A673 (cell line): ENCODE results near the gene ATG4A.

ENCODE experiments used
- EZH2 ChIP-seq: fragments of 200-600 bp; sonication (generic); IDR thresholded peaks from 2 replicates; pipeline ENCODE4 v1.6.1; 2017; ENCODE audit warnings: borderline replicate concordance, low read depth, mild to moderate bottlenecking, mixed read lengths, antibody characterized with exemption, low read length; ENCODE audit not compliant: poor library complexity, severe bottlenecking
- TF ChIP-seq, protein P1 (sequence below): fragments of 300-800, 200-600 bp; sonication (generic); conservative IDR thresholded peaks from 2 replicates; pipeline ENCODE4 v1.5.1; 2017; ENCODE audit warnings: low read depth, mild to moderate bottlenecking, antibody characterized with exemption, low read length, moderate library complexity, mixed read lengths

DNA sequence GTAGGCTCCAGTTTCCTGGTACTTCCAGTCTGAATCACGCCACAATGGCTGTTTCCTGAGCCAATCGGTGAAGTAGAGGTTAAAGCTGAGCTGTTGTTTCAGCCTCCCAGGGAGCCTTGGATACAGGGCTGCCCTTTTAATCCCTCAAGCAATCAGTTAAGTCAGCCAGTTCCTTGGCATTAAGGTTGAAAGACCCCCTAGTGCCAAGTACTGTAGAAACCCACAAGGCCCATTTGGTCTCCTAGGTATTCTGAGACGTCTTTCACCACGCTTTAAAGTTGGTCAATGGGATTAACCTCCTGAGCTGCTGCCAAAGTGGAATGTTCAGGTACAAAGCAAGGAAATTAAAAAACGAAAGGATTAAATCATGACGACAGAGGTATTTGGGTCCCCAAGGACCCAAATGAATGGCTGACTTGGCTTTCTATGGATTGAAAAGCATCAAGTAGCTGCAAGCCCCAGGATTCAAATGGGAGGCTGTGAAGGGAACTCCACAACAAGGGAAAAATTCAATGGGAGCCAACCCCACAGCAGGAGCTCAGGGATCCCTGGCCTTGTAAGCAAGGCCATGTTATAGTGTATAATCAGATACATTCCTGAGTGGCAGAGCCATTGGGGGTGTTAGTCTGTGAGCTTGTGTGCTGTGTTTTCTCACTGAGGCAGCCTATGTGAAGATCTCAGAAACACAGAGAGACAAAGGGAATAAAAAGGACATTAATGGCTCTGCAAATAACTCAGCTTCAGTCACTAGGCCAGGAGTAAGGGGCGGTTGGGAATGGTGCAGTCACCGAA is 86.0 kb downstream of the ATG4A start:
- TF ChIP-seq, protein P1, sequence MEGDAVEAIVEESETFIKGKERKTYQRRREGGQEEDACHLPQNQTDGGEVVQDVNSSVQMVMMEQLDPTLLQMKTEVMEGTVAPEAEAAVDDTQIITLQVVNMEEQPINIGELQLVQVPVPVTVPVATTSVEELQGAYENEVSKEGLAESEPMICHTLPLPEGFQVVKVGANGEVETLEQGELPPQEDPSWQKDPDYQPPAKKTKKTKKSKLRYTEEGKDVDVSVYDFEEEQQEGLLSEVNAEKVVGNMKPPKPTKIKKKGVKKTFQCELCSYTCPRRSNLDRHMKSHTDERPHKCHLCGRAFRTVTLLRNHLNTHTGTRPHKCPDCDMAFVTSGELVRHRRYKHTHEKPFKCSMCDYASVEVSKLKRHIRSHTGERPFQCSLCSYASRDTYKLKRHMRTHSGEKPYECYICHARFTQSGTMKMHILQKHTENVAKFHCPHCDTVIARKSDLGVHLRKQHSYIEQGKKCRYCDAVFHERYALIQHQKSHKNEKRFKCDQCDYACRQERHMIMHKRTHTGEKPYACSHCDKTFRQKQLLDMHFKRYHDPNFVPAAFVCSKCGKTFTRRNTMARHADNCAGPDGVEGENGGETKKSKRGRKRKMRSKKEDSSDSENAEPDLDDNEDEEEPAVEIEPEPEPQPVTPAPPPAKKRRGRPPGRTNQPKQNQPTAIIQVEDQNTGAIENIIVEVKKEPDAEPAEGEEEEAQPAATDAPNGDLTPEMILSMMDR = no peak
- TF ChIP-seq EZH2 = no peak
